Stimulated activated CD4-positive, alpha-beta T cell treated with anti-CD3 and anti-CD28 coated beads, TNF-alpha, amount 100 ng/mL, for 4 hours (primary cell): ENCODE data around the gene PDZD2.
"Not testable (repeated sequence)": the region's sequence is repeated elsewhere in the genome, so short reads cannot be mapped to it uniquely, and the experiment has no call there.

Experiments
- DNase-seq, 3 experiments: peaks; one replicate each; pipeline ENCODE4 v3.0.0-alpha.2; 2020; ENCODE audit warnings: low read depth in 3 of 3

PDZD2 gene

GRCh38 chr5:31691408-31691807, 52.5 kb downstream of the PDZD2 start:
- not testable (repeated sequence) for DNase-seq

- DNase-seq = no peak
These were observed 53.8 kb downstream of the PDZD2 start for GRCh38 chr5:31692561-31693221.

- DNase-seq = no peak
These were observed 59.7 kb downstream of the PDZD2 start for GRCh38 chr5:31698673-31699072.

DNA sequence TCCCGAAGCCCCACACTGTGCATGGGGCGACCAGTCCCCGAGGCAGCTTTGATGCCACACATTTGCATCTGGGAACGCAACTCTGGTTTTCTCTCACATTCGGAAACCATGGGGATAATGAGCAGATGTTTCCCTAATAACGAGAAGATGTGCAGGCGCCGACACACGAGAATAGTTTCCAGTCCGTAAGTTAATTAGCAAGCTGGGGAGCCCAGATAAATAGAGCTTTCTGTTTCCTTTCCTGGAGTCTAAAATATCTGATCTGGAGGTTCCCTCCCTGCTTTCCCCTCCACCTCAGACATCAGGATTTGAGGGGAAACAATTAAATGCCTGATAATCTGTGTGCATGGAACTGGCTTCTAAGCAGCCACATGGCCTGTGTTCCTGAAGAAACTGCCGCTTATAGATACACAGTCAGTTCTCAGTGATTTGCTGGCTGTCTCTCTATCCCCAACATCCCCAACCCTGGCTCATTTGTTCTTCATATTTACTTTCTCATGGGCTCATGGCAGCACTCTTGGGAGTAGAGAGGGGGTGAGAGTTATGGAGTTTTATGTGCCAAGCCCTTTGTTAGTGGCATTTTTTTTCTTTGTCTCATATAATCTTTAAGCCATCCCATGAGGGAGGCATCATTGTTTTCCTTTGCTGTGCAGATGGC, 62.8 kb downstream of the PDZD2 start:
- no peak for DNase-seq

DNA sequence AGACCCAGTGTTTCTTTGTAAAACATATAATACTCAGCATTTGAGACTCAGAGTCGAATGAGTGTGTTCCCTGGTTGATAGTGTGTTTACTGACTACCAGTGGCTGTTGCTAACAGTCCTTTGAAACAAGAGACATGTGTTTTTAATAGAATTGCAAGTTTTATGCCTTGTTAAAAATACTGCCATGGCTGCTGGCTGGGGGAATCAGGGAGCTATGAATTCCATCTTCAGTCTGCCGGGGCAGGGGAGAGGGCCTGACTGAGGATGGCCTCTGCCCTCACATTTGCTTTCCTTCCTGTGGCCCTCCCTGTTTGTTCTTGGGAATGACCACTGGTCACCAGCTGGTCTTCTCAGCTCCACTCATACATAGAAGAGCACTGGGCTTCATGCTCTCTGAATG, 63.8 kb downstream of the PDZD2 start:
- DNase-seq = no peak

- no peak for DNase-seq
These were observed 64.8 kb downstream of the PDZD2 start for GRCh38 chr5:31703757-31704156.

- no peak for DNase-seq
These were observed 67.3 kb downstream of the PDZD2 start for GRCh38 chr5:31706186-31706585.

DNA sequence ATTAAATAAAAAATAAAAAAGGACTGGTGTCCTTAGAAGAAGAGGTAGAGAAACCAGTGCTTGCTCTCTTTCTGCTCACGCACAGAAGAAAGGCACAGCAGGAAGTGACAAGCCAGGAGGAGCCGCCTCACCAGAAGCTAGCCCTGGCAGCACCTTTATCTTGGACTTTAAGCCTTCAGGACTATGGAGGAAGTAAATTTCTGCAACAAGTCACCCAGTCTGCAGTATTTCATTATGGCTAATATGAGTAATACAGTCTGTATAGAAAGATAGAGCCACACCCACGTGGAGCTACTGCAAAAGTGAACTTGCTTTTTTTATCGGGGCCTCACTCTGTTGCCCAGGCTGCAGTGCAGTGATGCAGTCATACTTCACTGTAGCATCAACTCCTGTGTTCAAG, 68.4 kb downstream of the PDZD2 start:
- no peak for DNase-seq

DNA sequence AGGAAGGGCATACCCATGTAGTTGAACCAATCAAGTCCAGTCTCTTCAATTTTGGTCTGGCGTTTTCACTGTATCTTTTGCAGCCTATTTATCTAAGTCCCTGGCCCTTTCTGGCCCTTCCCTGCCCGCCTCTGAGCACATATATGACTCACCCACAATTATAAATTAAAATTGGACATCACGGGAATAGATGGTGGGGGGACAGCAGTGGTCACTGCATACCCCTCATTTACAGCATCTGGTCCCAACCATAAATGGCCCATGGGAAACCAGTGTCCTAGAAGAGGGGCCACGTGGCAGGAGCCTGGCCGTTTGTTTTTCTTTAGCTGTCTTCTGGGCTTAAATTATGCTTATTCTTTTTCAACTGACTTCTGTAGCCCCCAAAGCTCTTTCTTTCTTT, 69.2 kb downstream of the PDZD2 start:
- no peak for DNase-seq

GRCh38 chr5:31711363-31711762, 72.4 kb downstream of the PDZD2 start:
- no peak for DNase-seq

DNA sequence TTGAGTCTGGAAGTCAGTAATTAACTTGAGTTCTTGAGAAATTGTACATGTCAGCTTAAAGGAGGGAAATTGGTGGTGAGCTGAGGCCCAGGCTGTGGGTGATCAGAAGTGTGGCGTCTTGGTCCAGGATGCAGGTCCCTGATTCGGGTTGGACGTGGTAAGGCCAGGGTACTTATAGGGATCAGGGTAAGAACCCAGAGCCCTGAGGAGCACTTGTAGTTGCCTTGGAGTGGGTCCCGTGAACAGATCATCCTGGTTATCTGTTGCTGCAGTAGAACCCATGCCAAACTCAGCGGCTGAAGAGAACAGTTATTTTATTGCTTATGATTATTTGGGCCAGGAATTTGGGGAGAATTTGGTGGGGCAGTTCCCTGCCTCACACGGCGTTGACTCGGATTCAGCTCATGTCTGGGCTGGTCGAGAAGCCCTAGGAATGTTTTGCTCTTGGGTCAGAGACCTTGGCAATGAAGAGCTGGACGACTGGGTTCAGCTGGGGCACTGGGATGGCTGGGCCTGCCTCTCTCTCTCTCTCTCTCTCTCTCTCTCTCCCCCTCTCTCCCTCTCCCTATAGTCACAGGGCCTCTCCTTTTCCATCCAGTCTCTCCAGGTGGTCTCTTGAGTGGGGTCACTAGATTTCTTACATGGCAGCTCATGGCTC, 73.1 kb downstream of the PDZD2 start:
- DNase-seq = no peak

DNA sequence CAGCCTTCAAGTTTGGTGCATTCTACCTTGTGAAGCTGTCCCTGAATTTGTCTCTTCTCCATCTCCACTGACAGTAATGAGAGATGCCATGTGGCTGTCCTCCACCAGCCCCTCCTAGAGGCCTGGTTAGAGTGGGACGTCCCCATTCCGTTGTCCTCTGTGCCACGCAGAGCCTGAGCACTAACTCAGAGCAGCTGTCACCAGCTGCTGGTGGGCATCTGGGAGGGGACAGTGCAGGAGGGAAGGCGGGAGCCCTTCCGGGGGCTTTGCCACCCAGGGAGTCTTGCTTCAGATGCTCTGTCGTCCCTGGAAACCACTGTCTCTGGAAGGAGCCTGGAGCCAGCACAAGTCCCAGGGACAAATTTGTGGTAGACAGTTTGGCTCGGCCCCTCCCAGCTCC, 78.6 kb downstream of the PDZD2 start:
- no peak for DNase-seq

GRCh38 chr5:31720004-31720403, 81.1 kb downstream of the PDZD2 start:
- no peak for DNase-seq

DNA sequence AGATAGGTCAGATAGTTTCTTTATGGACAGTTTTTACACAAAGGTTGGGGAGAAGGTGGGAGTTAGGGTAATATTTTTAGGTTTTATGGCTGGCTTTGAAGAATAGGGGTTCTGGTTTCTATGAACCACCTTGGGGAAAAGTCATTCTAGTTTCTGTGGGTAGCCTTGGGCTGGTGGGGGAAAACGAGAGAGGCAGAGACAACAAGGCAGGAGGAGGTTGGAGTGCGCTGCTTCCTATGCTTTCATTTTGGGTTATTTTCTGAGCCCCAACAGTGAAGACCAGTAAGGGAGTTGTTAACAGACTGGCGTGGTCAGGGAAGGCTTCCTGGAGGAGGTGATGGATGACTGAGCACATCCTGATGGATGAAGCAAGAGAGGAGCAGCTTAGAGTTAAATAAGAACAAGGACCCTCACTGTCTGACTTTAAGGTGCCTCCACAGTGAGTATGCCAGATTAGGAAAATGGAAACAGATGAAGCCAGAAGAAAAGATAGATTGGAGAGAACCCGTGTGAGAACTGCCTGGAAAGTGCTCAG, 81.9 kb downstream of the PDZD2 start:
- DNase-seq = no peak

DNA sequence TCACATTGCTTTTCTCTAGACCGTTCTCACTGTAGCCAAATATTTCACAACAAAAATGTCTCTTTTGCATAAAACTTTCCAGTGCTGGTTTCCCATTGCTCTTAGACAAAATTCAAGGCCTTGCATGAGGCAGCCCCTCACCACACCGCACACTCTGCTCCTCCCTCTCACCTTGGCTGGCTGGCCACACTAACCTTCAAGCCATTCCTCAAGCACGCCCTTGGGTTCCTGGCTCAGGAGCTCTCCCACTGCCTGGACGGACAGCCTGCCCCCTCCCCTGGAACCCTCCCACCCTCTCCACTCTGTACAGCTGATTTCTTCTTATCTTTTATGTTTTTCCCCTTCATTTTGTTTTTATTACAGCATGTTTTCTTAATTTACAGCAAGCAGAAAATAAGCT, 83.2 kb downstream of the PDZD2 start:
- DNase-seq = no peak

DNA sequence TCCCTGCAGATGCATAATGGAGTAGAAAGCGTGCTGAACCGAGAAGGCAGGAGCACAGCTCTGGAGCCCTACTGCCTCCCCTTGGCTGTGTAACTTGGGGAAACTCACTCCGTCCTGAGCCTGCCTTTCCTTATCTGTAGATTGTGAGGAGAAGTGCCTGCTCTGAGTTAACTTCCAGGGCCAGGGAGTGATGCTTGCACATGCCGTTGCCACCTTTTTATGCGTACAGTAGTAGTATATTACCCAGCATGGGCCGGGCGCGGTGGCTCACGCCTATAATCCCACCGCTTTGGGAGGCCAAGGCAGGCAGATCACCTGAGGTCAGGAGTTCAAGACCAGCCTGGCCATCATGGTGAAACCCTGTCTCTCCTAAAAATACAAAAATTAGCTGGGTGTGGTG, 87.1 kb downstream of the PDZD2 start:
- DNase-seq = no peak

GRCh38 chr5:31726952-31727351, 88.0 kb downstream of the PDZD2 start:
- DNase-seq = no peak

DNA sequence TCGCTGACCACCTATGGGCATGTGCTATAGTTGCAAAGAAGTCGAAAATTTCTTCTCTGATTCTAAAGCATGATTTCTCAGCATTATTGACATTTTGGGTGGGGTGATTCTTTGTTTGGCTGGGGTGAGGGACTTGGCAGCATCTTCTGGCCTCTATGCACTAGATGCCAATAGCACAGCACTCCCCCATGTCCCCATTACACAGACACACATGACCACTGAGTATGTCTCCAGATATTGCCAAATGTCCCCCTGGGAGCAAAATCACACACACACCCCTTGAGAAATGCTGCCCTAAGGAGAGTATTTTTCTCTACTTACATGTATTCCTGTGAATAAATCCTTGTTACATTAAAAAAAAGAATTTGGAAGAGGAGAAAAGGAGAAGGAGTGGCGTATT, 89.1 kb downstream of the PDZD2 start:
- DNase-seq = no peak

GRCh38 chr5:31728806-31729205, 89.9 kb downstream of the PDZD2 start:
- not testable (repeated sequence) for DNase-seq

DNA sequence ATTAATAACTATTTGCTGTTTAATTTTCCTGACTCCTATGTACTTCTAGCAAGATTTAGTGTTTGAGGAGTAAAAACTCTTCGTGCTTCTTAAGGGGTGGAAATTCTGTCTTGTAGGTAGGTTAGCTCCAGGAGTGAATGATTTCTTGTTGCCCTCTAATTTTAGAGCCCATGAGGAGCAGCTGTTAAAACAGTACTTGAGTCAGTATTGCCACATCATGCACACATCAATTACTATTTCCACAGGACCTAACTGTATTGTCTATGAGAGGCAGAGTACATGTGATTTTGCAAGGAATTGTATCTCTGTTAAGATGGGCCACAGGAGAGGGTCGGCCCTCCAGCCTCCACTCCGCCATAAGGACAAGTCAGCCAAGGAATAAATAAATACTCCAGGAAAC, 91.2 kb downstream of the PDZD2 start:
- no peak for DNase-seq

DNA sequence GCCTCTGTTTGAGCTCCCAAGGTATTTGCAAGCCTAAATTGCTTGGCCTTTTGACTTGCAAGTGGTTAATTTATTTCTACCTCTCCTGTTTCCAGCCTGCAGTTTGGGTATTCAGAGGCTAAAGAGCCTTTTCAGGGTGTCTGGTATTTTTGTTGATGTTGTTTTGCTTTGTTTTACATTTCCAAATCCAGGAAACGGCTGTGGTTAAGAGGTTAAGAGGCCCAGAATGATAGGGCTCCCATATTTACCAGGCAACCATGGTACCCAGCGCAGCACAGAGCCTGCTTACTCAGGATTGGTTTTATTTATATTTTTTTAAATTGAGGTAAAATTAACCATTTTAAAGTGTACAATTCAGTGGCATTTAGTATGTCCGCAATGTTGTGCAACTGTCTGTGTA, 92.1 kb downstream of the PDZD2 start:
- DNase-seq = no peak

DNA sequence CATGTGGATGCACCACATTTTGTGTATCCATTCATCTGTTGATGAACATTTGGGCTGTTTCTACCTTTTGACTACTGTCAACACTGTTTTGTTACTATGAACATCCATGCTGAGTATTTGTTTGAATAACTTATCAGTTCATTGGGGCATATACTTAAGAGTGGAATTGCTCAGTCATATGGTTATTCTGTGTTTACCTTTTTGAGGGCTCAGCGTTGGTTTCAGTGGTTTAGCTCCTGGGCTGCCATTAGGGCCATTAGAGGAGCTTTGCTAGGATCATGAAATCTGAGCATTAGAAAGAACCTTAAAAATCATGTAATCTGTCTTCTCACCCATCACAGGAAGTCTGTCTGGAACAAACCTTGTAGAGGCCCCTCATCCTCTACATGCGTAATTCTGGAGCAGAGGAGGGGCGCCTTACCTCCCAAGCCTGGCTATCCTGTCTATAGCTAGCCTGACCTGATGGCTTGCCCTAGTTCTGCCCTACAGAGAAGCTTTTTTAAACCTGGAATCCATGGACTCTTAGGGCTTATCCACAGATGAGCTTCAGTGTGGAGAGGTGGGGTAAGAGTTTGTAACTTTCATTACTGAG, 92.9 kb downstream of the PDZD2 start:
- no peak for DNase-seq

- DNase-seq = not testable (repeated sequence)
These were observed 93.9 kb downstream of the PDZD2 start for GRCh38 chr5:31732821-31733220.
